GM21515 (cell line): ENCODE measurements around the gene POTEF.
A peak's percentile ranks its signal among the peaks of the same experiment; 100 is the strongest.
"Not testable (repeated sequence)": the region's sequence is repeated elsewhere in the genome, so short reads cannot be mapped to it uniquely, and the experiment has no call there.

Source experiments
- ATAC-seq: cut with Tn5 transposase; IDR thresholded peaks from one replicate; pipeline ENCODE4 v1.9.1; 2021; ENCODE audit not compliant: unreplicated experiment

Gene POTEF

DNA sequence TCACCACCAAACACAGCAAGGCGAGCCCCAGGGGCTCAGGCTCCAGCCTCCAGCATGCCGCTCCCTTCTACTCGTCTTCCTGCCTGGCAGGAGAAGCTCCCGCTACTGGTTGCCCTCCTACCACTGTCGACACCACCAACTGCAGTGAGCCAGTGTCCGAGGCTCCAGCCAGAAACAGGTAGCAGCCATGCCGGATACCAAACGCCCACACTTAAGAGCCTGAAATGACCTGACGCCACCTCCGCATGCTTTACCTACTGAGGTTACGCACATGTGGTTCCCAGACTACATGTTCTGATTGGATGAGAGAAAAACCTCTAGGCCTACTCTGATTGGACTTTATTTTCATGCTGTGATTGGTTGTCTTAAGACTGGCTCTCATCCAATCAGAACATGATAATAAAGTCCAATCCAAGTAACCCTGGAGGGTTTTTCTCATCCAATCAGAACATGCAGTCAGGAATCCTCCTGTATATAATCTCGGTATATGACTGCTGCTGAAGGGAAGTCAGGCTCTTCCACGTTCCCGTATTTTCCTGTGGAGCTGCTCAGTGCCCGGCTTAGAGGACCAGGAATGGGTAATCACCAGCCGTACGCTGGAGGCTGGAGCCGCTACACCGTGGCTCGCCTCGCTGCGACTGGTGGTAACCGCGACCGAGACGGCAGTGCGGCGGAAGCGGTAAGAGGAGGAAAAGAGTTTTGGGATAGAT, at the start of gene POTEF:
POTEF (minus strand) TSS at position 103 of the 710 bp plus-strand sequence. CDS start 8,707 bp downstream, outside the sequence.
- not testable (repeated sequence) for ATAC-seq

DNA sequence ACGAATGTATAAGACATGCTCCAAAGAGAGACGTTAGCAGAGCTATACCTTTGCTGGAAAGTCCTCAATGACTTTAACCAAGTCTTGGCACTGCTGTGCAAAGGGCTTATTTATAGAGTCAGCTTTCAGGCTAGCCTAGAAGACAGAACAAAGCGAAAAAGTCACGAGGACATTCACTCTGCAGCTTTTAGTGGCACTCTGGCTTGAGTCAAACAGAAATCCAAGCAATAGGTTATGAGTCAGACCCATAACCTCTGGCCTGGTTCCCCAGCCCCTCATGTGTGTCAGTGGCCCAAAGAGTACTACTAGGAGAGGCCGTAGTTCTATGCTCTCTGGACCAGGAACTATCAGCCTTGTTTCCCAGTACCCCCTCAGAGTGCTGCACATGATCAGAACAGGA, 45.8 kb upstream of the POTEF start:
- peak; percentile 59 for ATAC-seq

DNA sequence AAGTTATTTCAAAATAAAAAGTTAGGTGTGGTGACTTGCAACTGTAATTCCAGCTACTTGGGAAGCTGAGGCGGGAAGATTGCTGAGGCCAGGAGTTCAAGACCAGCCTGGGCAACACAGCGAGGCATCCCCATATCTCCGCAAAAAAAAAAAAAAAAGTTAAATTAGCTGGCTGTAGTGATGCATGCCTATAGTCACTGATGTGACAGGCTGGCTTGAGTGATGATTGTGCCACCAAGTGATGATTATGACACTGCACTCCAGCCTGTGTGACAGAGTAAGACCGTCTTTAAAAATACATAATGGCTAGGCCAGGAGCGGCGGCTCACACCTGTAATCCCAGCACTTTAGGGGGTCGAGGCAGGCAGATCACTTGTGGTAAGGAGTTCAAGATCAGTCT, 40.9 kb upstream of the POTEF start:
- no peak for ATAC-seq

DNA sequence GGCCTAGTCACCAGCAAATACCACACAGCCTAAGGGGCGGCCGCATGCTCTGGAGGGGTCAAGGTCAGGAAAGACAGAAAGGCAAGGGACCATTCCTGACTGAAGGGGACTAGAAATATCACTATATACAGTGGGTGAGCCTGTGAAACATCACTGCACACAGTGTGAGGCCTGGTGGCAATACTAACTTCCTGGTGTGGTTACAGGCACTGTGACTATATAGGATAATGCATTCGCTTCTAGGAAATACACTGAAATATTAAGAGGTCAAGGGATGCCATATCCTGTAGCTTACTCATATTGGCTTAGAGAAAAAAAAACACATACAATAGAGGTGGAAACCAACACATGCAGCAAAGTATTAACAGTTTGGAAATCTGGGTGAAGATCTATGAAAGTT, 40.1 kb upstream of the POTEF start:
- ATAC-seq: not testable (repeated sequence)

DNA sequence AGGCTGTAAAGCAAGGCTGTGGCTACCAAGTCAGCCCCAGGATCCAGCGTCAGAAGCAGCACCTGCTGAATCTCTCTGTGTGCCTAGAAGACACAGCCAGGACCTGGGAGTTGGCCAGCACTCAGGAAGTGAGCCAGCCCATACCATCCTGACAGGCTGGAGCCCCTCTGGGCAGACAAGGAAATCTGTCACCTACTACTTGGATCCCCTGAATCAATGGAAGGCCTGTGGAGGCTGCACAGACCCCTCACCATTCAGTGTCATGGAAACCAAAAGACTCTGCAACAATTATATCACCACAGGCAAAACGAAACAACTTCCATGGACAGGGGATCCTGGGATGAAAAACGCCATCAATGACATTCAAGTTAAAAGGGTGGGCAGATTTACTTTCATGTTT, 37.6 kb upstream of the POTEF start:
- not testable (repeated sequence) for ATAC-seq

DNA sequence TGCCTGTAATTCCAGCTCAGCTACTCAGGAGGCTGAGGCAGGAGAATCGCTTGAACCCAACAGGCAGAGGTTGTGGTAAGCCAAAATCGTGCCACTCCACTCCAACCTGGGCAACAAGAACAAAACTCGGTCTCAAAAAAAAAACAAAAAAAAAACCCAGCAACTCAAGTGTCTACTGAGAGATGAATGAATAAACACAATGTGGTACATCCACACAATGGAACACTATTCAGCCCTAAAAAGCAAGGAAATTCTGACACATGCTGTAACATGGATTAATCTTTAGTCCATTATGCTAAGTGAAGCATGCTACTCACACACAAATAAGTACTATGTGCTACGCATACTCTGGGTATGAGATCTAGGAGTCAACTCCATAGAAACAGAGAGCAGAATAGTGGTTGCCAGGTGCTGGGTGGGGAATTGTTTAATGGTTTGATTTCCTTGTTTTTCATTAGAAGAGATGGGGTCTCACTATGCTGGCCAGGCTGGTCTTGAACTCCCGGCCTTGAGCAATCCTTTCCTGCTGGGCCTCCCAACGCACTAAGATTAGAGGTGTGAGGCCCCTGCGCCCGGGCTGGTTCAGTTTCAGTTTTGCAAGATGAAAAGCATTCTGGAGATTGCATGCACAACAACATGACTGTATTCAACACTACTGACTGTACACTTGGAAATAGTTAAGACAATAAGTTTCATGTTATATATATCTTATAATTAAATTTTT, 36.4 kb upstream of the POTEF start:
- no peak for ATAC-seq

DNA sequence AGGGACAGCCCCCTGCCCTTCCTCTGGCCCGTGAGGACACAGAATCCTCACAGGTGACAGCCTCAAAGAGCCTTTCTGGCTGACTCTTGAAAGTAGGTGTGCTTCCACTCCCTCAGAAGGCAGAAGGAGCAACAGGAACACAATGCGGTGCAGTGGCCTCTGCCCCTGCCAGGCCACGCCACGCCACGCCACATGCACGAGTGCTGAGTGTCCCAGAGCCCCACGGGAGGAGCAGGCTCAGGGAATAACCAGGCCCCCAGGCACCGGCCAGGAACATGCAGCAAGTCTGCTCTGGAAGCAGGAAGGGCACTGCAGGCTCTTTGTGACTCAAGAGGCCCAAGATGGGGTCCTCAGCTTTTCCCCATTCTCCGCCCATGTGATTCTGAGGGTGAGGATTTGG, 33.9 kb upstream of the POTEF start:
- no peak for ATAC-seq

DNA sequence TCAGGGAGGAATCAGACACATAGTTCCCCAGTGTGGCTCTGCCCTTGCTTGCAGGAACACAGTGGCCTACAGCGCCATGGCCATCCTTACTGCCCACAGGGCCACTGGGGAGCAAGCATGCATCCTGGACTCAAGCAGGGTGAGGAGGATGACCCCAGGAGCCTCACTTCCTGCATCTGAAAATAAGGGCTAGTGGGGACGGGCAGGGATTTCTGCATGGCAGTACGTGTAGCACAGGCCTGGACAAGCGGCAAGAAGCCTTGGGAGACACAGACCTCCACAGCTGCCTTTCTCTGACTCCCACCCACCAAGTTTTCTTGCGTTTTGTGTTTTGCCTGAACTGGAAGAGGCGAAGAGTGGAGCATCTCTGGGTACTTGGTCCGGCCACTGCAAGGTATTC, 33.5 kb upstream of the POTEF start:
- not testable (repeated sequence) for ATAC-seq

DNA sequence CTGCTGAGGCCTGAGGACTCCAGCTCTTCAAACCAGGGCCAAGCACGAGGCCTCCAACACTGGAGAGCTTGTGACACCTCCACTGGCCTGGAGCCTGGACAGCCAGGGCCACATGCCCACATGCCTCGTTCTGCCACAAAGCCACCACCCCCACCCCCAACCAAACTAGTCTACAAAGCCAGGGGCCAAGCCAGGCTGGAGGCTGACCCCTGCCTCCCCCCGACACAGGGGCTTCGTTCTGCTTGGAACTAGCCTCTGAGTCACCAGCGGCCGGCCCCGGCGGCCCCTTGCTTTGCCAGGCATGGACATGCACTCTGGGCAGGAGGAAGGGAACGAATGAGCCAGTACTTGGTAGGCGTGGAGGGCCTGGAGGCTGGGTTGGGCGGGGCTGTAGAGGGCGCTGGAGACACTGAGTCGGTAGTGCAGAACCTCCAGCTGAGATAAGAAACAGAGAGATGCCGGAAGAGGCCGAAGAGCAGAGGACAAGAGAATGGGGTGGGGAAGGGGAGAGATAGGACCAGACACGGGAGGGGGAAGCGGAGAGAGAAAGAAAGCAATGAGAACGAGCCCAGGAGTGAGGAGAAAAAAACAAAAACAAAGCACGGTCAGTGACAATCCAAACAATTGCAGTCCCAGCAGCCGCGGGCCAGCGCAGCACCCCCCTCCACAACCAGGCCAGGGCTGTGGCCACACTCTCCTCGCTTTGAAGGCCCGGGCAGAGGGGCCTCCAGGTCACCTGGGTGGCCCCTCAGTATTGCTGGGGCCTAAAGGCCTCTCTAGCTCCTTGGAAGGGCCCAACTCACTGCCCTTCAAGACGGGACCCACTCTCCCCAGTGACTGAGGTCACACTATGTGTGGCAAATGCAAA, 32.0 kb upstream of the POTEF start:
- ATAC-seq: not testable (repeated sequence)

DNA sequence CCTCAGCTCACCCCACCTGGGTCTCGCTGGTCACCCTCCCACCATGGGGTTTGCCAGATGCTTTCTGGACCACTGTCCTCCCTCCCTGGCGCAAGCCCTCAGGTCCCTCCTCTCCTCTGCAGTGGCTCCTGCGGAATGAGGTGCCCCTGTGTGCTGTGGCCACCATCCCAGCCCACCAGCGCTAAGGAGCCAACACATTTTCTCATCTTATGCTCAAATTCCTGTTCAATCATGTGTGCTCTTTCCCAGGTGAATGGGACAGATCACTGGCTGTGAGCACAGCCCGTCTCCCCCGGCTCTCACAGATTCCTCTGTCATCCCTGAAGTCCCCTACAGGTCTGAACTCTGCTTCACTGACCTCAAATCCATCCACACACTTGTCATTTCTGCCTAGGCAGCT, 31.1 kb upstream of the POTEF start:
- ATAC-seq: no peak

DNA sequence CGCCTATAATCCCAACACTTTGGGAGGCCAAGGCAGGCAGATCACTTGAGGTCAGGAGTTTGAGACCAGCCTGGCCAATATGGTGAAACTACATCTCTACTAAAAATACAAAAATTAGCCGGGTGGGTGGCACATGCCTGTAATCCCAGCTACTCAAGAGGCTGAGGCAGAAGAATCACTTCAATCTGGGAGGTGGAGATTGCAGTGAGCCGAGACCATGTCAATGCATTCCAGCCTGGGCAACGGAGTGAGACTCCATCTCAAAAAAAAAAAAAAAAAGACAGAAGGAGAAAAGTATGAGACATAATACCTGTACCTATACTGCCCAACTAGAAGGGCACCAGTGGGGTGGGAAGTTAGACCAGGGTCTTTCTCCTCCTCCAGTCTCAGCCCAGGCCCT, 30.4 kb upstream of the POTEF start:
- ATAC-seq: not testable (repeated sequence)

DNA sequence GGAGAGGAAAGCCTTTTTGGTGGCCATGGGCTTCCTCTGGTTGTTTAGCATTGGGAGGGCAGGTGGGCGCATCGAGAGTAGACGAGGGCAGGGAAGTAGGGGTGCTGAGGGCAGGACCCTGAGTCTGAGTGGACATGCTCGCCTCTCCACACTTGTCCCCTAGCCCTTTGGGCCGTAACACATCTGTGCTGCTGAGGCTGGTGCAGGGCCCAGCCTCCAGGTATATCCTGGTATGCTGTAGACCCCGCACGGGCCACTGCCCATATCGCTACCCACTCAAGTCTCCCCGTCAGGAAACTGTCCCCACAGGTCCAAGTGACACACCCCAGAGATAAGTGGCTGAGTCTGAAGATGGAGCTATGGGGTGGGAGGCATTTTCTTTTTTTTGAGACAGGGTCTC, 29.6 kb upstream of the POTEF start:
- ATAC-seq: no peak

DNA sequence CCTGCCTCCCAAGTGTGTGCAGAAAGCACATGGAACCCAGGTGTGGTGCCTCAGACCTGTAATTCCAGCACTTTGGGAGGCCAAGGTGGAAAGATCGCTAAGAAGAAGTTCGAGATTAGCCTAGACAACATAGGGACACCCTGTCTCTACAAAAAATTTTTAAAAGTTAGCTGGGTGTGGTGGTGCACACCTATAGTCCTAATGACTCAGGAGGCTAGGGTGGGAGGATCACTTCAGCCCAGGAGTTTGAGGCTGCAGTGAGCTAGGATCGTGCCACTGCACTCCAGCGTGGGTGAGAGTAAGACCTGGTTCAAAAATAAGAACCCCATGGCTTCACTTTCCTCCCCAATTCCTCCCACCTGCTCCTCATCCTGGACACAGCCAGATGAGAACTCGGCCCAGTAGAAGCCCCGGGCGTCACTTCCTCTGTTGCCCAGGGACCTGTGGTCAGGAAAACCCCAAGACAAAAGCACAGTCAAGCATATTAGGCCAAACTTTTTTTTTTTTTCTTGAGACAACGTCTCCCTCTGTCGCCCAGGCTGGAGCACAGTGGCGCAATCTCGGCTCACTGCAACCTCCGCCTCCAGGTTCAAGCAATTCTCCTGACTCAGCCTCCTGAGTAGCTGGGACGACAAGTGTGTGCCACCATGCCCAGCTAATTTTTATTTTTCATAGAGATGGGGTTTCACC, 28.9 kb upstream of the POTEF start:
- peak; percentile 87 for ATAC-seq

DNA sequence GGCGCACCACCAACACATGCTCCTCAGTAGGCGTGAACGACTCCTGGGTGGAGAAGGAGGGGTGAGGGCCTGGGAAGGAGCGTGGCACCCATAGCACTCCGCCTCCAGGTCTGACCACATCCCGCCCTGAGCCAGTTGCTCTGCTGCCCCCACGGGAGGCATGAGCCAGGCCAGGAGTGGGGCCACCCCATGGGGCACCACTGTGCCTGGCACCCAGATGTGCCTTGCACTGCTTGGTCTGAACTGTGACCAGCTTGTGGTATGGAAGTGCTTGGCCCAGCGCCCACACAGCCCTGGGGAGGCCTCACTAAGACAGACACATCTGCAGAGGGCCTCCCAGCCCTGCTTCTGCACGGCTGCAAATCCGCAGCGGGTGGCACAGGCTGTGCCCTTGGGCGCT, 28.3 kb upstream of the POTEF start:
- not testable (repeated sequence) for ATAC-seq

DNA sequence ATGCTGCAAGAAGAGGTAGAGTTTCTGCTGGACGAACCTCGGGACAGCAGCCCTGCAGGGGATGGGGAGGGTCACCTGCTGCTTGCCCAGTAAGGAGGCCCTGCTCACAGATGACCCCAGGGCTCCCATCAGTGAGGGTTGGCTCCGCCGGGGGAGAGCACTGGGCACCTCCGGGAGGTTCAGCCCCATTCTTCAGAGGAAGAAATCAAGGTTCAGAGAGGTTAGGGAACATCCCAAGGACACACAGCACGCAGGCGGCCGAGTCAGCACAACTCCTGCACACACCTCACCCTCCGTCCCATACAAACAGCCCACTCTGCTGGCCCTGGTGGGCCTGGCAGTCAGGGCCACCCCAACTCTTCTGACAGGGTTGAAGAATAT, 27.6 kb upstream of the POTEF start:
- no peak for ATAC-seq

DNA sequence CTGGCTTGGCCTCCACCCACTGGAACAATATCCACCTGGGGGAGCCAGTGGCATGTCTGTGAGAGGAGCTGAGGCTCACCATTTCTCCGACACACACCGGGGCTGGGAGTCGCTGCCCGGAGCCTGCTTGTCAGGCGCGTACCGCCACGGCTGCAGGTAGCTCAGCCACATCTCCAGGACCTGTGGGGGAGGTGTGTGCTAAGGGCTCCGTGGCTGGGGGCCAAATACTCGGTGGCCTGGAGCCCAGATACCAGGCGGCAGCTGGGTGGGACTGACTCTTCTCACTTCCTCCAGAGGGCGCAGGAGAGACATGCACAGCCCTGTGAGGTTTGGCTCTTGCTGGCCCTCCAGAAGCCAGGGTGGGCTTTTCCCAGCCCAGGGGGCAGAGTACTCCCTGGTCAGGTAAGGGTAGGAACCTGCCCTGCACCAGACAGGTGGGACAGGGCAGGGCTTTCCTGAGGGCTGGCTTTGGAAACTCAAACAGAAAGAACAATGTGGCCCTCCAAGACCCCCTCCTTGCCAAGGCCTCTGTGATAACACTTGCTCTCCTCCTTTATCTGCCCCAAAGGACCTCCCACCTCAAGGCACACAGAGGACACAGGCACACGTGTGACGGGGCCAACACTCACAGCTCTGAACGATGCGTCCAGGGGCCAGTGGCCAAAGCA, 27.1 kb upstream of the POTEF start:
- ATAC-seq: not testable (repeated sequence)

DNA sequence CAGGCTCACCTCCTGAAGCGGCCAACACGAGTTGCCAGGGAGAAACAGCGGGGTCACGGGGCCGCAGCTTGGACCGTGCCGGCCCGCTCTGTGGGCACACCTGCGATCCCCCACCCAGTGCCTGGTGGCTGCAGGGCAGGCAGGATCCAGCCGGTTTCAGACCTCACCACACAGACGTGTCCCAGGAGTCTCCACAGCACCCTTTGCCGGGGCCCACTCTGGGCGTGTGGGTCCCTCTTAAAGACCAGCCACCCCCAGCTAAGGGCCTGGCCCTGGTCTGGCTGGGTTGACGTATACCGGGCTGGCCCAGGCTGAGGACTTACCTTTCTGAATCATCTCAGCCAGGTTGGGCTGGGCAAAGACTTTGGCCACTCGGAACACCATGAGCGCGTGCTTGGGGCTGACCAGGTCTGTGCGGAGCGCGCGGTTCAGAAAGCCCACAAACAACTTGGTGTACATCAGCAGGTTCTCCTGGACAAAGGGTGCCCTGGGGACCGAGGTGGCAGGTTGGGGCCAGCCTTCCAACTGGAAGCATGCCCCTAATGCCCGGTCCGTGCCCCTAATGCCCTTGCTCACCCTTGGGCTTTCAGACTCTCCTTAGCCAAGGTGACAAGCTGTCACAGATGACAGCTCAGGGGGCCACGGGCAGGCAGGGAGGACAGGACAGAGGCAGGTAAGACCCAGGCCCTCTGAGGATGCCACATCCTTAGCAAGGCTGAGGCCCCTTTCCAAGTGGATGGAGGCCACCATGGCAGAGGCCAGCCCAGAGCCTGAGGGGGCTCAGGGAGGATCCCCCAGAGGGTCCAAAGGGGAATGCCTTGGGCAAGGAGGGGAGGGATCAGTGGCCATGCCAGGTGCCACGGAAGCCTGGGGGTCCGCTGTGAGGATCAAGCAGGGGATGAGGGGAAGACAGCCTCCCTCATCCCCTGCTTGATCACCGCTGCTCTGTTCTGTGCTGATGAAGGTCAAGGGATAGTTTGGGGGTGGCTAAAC, 26.0 kb upstream of the POTEF start:
- ATAC-seq: no peak

DNA sequence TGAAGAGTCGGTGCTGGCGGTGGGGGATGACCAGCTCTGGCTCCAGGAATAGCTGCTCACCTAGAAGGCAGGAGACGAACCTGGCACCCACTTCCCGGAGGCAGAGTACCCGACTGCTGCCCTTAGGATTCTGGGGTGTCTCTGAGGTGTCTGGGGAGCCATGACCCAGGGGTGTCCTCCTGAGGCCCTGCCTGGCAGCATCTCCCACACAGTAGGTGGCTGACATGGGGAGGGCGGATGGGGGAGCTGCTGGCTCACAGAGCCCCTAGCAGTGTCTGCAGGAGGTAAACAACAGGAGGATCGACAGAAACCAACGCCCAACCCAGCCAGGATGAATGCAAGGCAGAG, 25.4 kb upstream of the POTEF start:
- ATAC-seq: not testable (repeated sequence)

DNA sequence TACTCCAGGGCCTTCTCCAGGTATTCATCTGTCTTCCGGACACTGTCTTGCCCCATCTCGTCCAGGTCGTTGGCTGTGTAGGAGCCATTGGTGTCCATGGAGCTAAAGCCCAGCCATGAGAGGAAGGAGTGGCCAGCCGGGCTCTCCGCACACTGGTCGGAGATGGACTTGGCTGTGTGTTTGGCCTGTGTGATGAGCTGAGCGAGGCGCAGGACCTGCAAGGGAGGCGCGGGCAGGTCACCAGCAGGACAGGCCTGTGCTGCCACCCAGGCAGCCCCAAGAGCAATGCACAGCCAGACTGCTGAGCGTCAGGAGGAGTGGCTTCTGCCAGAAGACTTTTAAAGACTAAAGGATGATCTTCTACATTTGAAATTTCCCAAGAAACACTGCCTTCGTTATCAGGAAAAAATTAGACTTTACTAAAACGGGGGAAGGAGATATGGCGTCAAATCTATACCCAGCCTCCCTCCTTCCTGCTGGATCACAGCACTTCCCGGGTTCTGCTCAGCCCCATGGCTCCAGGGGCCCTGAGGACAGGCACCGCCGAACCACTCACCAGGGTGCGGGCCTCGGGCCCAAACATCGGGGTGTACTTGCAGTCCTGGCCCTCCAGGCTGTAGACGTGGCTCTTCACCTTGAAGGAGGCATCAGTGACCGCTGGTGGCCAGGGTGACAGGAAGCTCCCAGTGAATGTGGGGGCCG, 24.9 kb upstream of the POTEF start:
- ATAC-seq: not testable (repeated sequence)
